ENCODE data around the gene NUB1. TPM values are rescaled to one million over a fixed set of nuclear protein-coding genes. Genes with fewer than 3 reads are reported as not detected.

The NUB1 gene
- total RNA-seq, 2 donors from 2014 or later = 46.4 to 53.7 TPM

- no peaks in the 10 kb centered on the region for H3K4me1 ChIP-seq (replicated peaks)
- no peak overlapping the region for H3K27ac ChIP-seq
- WGBS = 65% methylated on average over 11 of the region's 11 CpGs
- no peaks in the 10 kb centered on the region for H3K27me3 ChIP-seq (replicated peaks; ENCODE audit: insufficient read depth)
- no peak overlapping the region for H3K4me3 ChIP-seq
- no peaks in the 10 kb centered on the region for H3K9me3 ChIP-seq
- DNase-seq (ENCODE audit: low spot score) = no peak
- TF ChIP-seq POLR2AphosphoS5 (IDR thresholded peaks at IDR 0.05) (no peak), POLR2A (IDR thresholded peaks at IDR 0.05) (no peak), CTCF (IDR thresholded peaks at IDR 0.05) (no peak)
- no peaks in the 10 kb centered on the region for H3K36me3 ChIP-seq
- intact Hi-C loops (cut with DNase I) = loop anchor here (5.0 kb wide), 1 partner anchor 375 kb away; no protein-coding TSS in a partner anchor
Measured at GRCh38 chr7:151316896-151317295, 24.7 kb upstream of the NUB1 start.

- intact Hi-C loops (cut with DNase I) = loop anchor here (5.0 kb wide), 1 partner anchor 374 kb away; no protein-coding TSS in a partner anchor
- H3K4me3 ChIP-seq = no peak overlapping the region
- H3K4me1 ChIP-seq (replicated peaks) = no peaks in the 10 kb centered on the region
- whole genome bisulfite sequencing = 70% methylated on average over 4 of the region's 4 CpGs
- DNase-seq (ENCODE audit: low spot score) = no peak
- no peak overlapping the region for H3K27ac ChIP-seq
- no peak for TF ChIP-seq CTCF (IDR thresholded peaks at IDR 0.05)
- TF ChIP-seq POLR2A (IDR thresholded peaks at IDR 0.05) = no peak
- no peaks in the 10 kb centered on the region for H3K36me3 ChIP-seq
- no peaks in the 10 kb centered on the region for H3K27me3 ChIP-seq (replicated peaks; ENCODE audit: insufficient read depth)
- no peaks in the 10 kb centered on the region for H3K9me3 ChIP-seq
Measured at GRCh38 chr7:151317936-151318335, 23.7 kb upstream of the NUB1 start.

GRCh38 chr7:151319189-151319588 is 22.4 kb upstream of the NUB1 start:
- Histone ChIP-seq H3K4me3 (no peak overlapping the region), H3K36me3 (no peaks in the 10 kb centered on the region), H3K4me1 (replicated peaks) (no peaks in the 10 kb centered on the region), H3K27me3 (replicated peaks; ENCODE audit: insufficient read depth) (no peaks in the 10 kb centered on the region), H3K27ac (no peak overlapping the region), H3K9me3 (no peaks in the 10 kb centered on the region)
- WGBS = 95% methylated on average over 2 of the region's 2 CpGs
- DNase-seq (ENCODE audit: low spot score) = no peak
- TF ChIP-seq POLR2AphosphoS5 (IDR thresholded peaks at IDR 0.05) (no peak), CTCF (IDR thresholded peaks at IDR 0.05) (no peak), POLR2A (IDR thresholded peaks at IDR 0.05) (no peak)
- intact Hi-C loops (cut with DNase I) = loop anchor here (5.0 kb wide), 1 partner anchor 373 kb away; no protein-coding TSS in a partner anchor

- Histone ChIP-seq H3K4me1 (replicated peaks) (no peaks in the 10 kb centered on the region), H3K36me3 (no peaks in the 10 kb centered on the region), H3K9me3 (no peaks in the 10 kb centered on the region), H3K4me3 (no peak overlapping the region), H3K27me3 (replicated peaks; ENCODE audit: insufficient read depth) (no peaks in the 10 kb centered on the region), H3K27ac (no peak overlapping the region)
- WGBS = 90% methylated on average over 2 of the region's 5 CpGs
- TF ChIP-seq POLR2AphosphoS5 (IDR thresholded peaks at IDR 0.05) (no peak), CTCF (IDR thresholded peaks at IDR 0.05) (no peak), POLR2A (IDR thresholded peaks at IDR 0.05) (no peak)
- intact Hi-C loops (cut with DNase I) = no loop called here
- no peak for DNase-seq (ENCODE audit: low spot score)
Measured at GRCh38 chr7:151320263-151320845, 21.3 kb upstream of the NUB1 start.

- intact Hi-C loops (cut with DNase I) = no loop called here
- TF ChIP-seq POLR2AphosphoS5 (IDR thresholded peaks at IDR 0.05) (no peak), POLR2A (IDR thresholded peaks at IDR 0.05) (no peak), CTCF (IDR thresholded peaks at IDR 0.05) (no peak)
- Histone ChIP-seq H3K4me3 (no peak overlapping the region), H3K9me3 (no peaks in the 10 kb centered on the region), H3K4me1 (replicated peaks) (no peaks in the 10 kb centered on the region), H3K27me3 (replicated peaks; ENCODE audit: insufficient read depth) (no peaks in the 10 kb centered on the region), H3K36me3 (no peaks in the 10 kb centered on the region), H3K27ac (no peak overlapping the region)
- no peak for DNase-seq (ENCODE audit: low spot score)
- 65% methylated on average over 3 of the region's 3 CpGs for WGBS
Measured at GRCh38 chr7:151321341-151321740, 20.3 kb upstream of the NUB1 start.
